Muscle layer of colon (tissue), 2 donors: ENCODE measurements around the gene KLHL18.
A peak's percentile ranks its signal among the peaks of the same experiment; 100 is the strongest.
"Not testable (repeated sequence)": the region's sequence is repeated elsewhere in the genome, so short reads cannot be mapped to it uniquely, and the experiment has no call there.

Source experiments
- H3K27ac ChIP-seq: one replicate; pipeline ENCODE4 v1.7.0; 2013; ENCODE audit warnings: low read depth, mild to moderate bottlenecking, low read length, moderate library complexity
- H3K27me3 ChIP-seq, 2 donors: one replicate each; pipeline ENCODE4 v1.7.0; 2013; ENCODE audit warnings: low read length in 2 of 2, mild to moderate bottlenecking in 2 of 2; ENCODE audit not compliant: insufficient read depth in 2 of 2, control insufficient read depth in 1 of 2
- H3K36me3 ChIP-seq: one replicate; pipeline ENCODE4 v1.7.0; 2013; ENCODE audit warnings: mild to moderate bottlenecking, low read length; ENCODE audit not compliant: insufficient read depth
- H3K4me1 ChIP-seq: one replicate; pipeline ENCODE4 v1.7.0; 2013; ENCODE audit warnings: mild to moderate bottlenecking, low read length; ENCODE audit not compliant: insufficient read depth
- H3K4me3 ChIP-seq, 2 donors: one replicate each; pipeline ENCODE4 v1.7.0; 2013; ENCODE audit warnings: low read length in 2 of 2, low read depth in 1 of 2, mild to moderate bottlenecking in 1 of 2, moderate library complexity in 1 of 2
- H3K9ac ChIP-seq: one replicate; pipeline ENCODE4 v1.7.0; 2013; ENCODE audit warnings: low read length
- H3K9me3 ChIP-seq: one replicate; pipeline ENCODE4 v1.7.0; 2013; ENCODE audit warnings: mild to moderate bottlenecking, low read length
- donor health status: abdominal sarcoma.
- donor health status: Adenocarcinoma of cecum.

KLHL18 gene

GRCh38 chr3:47282424-47283192, at the start of gene KLHL18, which contains the start of gene KIF9:
TSS of gene KLHL18 (plus strand) at chr3:47282944. CDS start at chr3:47282966, 22 bp downstream.
TSS of gene KIF9 (minus strand) at chr3:47282799. CDS start at chr3:47277374, 5,425 bp downstream.
- H3K9ac ChIP-seq: peak within 1 kb of the TSS; percentile 65
- H3K27me3 ChIP-seq: no peaks in the 10 kb centered on the region
- H3K36me3 ChIP-seq: peaks cover 5% of the 10 kb centered on the region
- H3K9me3 ChIP-seq: no peaks in the 10 kb centered on the region
- H3K4me1 ChIP-seq: peaks cover 39% of the 10 kb centered on the region
- peak within 1 kb of the TSS; percentile 80 for H3K27ac ChIP-seq
- H3K4me3 ChIP-seq: peak within 1 kb of the TSS; percentile 53 to 95

- Histone ChIP-seq H3K9me3 (no peaks in the 10 kb centered on the region), H3K36me3 (no peaks in the 10 kb centered on the region), H3K27ac (no peak overlapping the region), H3K4me1 (no peaks in the 10 kb centered on the region), H3K27me3 (no peaks in the 10 kb centered on the region), H3K4me3 (no peak overlapping the region), H3K9ac (no peak overlapping the region)
Measured at GRCh38 chr3:47238017-47238416, 44.7 kb upstream of the KLHL18 start.

GRCh38 chr3:47239929-47240328, 42.8 kb upstream of the KLHL18 start:
- H3K9ac ChIP-seq: no peak overlapping the region
- no peaks in the 10 kb centered on the region for H3K27me3 ChIP-seq
- no peak overlapping the region for H3K27ac ChIP-seq
- H3K4me3 ChIP-seq: no peak overlapping the region
- no peaks in the 10 kb centered on the region for H3K4me1 ChIP-seq
- no peaks in the 10 kb centered on the region for H3K9me3 ChIP-seq
- H3K36me3 ChIP-seq: no peaks in the 10 kb centered on the region

- Histone ChIP-seq H3K27me3 (no peaks in the 10 kb centered on the region), H3K9me3 (no peaks in the 10 kb centered on the region), H3K4me1 (no peaks in the 10 kb centered on the region), H3K36me3 (no peaks in the 10 kb centered on the region), H3K27ac (no peak overlapping the region), H3K9ac (no peak overlapping the region), H3K4me3 (no peak overlapping the region)
Measured at GRCh38 chr3:47243419-47244147, 39.2 kb upstream of the KLHL18 start.

- H3K27me3 ChIP-seq: no peaks in the 10 kb centered on the region
- H3K4me1 ChIP-seq: no peaks in the 10 kb centered on the region
- no peak overlapping the region for H3K9ac ChIP-seq
- H3K9me3 ChIP-seq: no peaks in the 10 kb centered on the region
- H3K4me3 ChIP-seq: no peak overlapping the region
- no peak overlapping the region for H3K27ac ChIP-seq
- no peaks in the 10 kb centered on the region for H3K36me3 ChIP-seq
Measured at GRCh38 chr3:47244531-47245100, 38.1 kb upstream of the KLHL18 start.

- H3K9me3 ChIP-seq: no peaks in the 10 kb centered on the region
- no peaks in the 10 kb centered on the region for H3K4me1 ChIP-seq
- H3K9ac ChIP-seq: no peak overlapping the region
- H3K36me3 ChIP-seq: no peaks in the 10 kb centered on the region
- no peak overlapping the region for H3K4me3 ChIP-seq
- H3K27ac ChIP-seq: no peak overlapping the region
- H3K27me3 ChIP-seq: no peaks in the 10 kb centered on the region
Measured at GRCh38 chr3:47245271-47245670, 37.5 kb upstream of the KLHL18 start.

GRCh38 chr3:47247131-47248064, 35.3 kb upstream of the KLHL18 start:
- H3K4me1 ChIP-seq: no peaks in the 10 kb centered on the region
- H3K27me3 ChIP-seq: no peaks in the 10 kb centered on the region
- no peak overlapping the region for H3K4me3 ChIP-seq
- H3K27ac ChIP-seq: no peak overlapping the region
- no peaks in the 10 kb centered on the region for H3K9me3 ChIP-seq
- H3K36me3 ChIP-seq: no peaks in the 10 kb centered on the region
- no peak overlapping the region for H3K9ac ChIP-seq

GRCh38 chr3:47250309-47251060, 32.3 kb upstream of the KLHL18 start:
- H3K9ac ChIP-seq: no peak overlapping the region

GRCh38 chr3:47251085-47251484, 31.7 kb upstream of the KLHL18 start:
- H3K27ac ChIP-seq, H3K36me3 ChIP-seq, H3K4me1 ChIP-seq, H3K27me3 ChIP-seq, H3K9ac ChIP-seq, H3K4me3 ChIP-seq, H3K9me3 ChIP-seq: not testable (repeated sequence)

More at GRCh38 chr3:47250309-47251060, 32.3 kb upstream of the KLHL18 start:
- Histone ChIP-seq H3K36me3 (no peaks in the 10 kb centered on the region), H3K27ac (no peak overlapping the region), H3K4me3 (no peak overlapping the region), H3K9me3 (no peaks in the 10 kb centered on the region), H3K27me3 (no peaks in the 10 kb centered on the region), H3K4me1 (no peaks in the 10 kb centered on the region)

- H3K27me3 ChIP-seq: no peaks in the 10 kb centered on the region
- no peaks in the 10 kb centered on the region for H3K36me3 ChIP-seq
- H3K4me3 ChIP-seq: no peak overlapping the region
- no peaks in the 10 kb centered on the region for H3K9me3 ChIP-seq
- H3K4me1 ChIP-seq: no peaks in the 10 kb centered on the region
- no peak overlapping the region for H3K27ac ChIP-seq
- H3K9ac ChIP-seq: no peak overlapping the region
Measured at GRCh38 chr3:47251689-47252088, 31.1 kb upstream of the KLHL18 start.
